Hippocampal formation (tissue), 2 donors: ENCODE data around the gene ST6GALNAC1.
"Not testable (repeated sequence)": the region's sequence is repeated elsewhere in the genome, so short reads cannot be mapped to it uniquely, and the experiment has no call there.

Experiments
- DNase-seq, 2 donors: peaks; one replicate each; lab custom pipeline; 2025; lab: John Stamatoyannopoulos, UW

The ST6GALNAC1 gene

GRCh38 chr17:76612465-76612864 is 31.1 kb downstream of the ST6GALNAC1 start:
- no peak for DNase-seq

DNA sequence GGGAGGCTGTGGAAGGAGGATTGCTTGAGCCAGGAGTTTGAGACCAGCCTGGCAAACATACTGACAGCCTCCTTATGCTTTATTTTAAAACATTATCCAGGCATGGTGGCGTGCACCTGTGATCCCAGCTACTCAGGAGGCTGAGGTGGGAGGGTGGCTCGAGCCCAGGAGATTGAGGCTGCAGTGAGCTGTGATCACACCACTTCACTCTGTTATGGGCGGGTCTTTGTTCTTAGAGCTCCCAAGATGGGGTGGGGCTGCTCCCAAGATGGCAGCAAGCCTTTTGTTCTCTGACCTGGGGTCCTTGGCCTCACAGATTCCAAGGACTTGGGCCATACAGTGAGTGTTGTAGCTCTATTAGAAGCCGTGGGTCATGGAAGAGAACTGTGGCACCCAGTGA is 31.8 kb downstream of the ST6GALNAC1 start:
- no peak for DNase-seq

DNA sequence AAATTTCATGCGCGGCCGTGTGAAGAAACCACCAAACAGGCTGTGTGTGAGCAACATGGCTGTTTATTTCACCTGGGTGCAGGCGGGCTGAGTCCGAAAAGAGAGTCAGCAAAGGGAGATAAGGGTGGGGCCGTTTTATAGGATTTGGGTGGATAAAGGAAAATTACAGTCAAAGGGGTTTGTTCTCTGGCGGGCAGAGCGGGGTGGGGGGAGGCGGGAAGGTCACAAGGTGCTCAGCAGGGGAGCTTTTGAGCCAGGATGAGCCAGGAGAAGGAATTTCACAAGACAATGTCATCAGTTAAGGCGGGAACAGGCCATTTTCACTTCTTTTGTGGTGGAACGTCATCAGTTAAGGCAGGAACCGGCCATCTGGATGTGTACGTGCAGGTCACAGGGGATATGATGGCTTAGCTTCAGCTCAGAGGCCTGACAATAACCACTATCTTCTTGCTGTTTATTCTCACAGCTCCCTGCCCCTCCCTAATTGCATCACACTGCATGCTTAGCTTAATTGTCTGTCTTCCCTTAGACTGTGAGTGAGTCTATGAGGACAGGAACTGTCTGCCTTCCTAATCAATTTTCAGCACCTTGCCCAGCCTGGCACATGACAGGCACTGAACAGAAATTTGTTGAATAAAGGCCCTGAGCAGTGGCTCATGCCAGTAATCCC is 32.3 kb downstream of the ST6GALNAC1 start:
- not testable (repeated sequence) for DNase-seq

- DNase-seq: not testable (repeated sequence)
These were observed 36.9 kb downstream of the ST6GALNAC1 start for GRCh38 chr17:76606685-76607084.

- no peak for DNase-seq
These were observed 42.5 kb downstream of the ST6GALNAC1 start for GRCh38 chr17:76601065-76601464.

GRCh38 chr17:76599694-76600460 is 43.7 kb downstream of the ST6GALNAC1 start:
- DNase-seq: no peak

GRCh38 chr17:76598004-76598439 is 45.5 kb downstream of the ST6GALNAC1 start:
- DNase-seq: peak; percentile 35 to 41

DNA sequence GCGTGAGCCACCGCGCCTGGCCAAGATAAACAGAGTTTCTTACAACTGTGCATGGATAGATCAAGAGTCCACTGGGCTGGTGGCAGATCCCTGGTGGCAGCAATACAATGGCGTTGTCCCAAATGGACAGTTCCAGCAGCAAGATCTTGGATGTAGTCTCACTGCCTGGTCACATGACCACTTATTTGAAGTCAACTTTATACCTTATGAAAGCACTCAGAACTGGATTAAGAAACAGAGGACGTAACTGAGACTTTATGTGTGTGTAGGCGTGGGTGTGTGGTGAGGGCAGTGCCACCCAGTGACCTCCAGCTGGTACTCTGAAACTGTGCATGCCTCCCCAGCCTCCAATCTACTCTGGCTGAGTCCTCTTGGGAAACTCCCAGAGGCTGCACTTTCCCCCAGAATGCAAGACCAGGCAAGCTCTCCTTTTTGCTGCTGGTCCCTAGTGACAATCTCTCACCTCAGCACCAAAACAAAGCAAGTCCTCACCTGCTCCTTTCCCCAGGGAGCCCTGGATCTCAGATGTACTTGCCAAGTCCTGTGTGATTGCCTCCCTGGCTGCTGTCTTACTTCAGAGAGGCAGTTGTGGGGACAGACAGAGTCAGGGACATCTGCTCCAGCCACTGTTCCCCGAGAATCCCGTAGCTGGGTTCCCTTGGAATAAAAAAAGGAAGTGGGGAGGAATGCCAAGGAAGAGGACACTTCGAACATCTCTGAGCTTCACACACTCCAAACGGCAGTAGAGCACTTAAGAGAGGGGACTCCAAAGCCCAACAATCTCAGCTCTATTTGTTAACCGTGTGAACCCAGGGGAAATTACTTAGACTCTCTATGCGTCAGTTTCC is 46.2 kb downstream of the ST6GALNAC1 start:
- no peak for DNase-seq

- no peak for DNase-seq
These were observed 48.9 kb downstream of the ST6GALNAC1 start for GRCh38 chr17:76594690-76595089.

DNA sequence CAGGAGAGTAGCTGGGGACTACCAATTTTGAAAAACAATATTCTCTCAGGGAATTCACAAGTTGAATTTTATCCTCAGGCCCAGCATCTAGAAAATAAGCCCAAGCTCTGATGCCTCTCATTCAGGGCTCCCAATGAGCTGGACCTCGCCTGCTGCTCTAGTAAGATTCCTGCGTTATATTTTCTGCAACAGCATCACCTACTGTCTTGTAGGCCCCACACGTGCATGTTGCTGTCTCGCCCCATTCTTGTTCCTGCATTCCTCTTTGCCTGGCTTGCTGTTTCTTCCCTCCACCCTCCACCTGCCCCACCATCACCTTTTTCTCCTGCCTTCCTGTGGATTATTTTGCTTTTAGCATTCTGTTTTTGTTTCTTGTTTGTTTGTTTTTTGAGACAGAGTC is 49.6 kb downstream of the ST6GALNAC1 start:
- DNase-seq: no peak

DNA sequence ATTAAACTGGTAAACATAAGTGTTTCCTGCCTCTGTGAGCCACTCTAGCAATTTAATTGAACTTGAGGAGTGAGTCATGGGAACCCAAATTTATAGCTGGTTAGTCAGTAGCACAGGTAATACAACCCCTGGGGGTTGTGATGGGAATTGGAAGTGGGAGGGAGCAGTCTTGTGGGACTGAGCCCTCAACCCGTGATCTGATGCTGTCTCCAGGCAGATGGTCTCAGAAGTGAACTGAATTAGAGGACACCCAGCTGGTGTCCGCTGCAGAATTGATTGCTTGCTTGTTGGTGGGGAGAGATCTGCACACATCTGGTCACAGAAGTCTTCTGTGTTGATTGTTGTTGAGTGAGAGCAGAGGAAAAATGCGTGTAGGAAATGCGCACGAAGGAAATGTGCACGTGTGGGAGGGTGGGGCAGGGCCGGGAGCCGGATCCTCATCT is 50.2 kb downstream of the ST6GALNAC1 start:
- DNase-seq: no peak

GRCh38 chr17:76588182-76588581 is 55.4 kb downstream of the ST6GALNAC1 start:
- no peak for DNase-seq

- no peak for DNase-seq
These were observed 56.6 kb downstream of the ST6GALNAC1 start for GRCh38 chr17:76586741-76587487.

DNA sequence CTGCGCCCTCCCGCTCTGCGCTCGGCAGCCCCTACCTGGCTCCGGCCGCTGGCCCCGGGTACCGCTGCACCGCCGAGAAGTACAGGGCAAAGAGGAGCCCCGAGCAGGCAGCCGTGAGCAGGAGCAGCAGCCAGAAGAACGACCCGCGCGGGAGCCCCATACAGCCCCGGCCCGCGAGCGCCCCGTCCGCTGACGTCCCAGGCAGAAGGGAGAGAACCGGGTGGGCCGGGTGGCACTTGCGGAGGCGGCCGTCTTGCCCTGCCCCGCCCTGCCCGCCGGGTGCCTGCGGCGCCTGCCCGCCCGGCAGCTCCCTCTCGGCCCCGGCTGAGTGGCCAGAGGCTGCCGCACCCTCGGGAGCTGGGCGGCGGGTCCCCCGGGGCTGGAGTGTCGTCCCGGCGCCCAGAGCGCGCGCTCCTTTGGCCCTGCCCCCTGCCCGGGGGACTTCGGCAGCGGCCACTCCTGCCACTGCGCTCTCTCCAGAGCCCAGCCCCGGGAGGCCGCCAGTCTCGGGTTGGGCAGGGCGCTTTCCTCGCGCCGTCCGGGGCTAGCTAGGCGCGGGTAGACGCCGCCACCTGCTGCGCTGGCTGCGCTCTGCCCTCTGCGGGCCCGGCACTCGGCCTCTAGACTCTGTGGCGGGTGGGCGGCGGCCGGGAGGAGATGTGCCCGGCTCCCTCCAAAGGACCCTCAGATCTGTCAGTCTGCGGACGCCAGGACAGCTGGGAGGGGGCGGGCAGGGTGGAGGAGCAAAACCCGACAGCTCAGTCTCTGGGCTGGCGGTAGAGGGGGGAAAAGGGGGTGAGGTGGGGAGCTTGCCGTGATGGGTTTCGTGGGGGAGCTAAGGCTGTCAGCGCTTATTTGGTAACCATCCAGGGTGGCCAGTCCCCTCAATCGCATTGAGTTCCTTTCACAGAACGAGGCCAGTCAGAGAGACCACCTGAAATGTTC is 57.6 kb downstream of the ST6GALNAC1 start, which contains the start of gene ST6GALNAC2:
Gene ST6GALNAC2 (minus strand): TSS at position 212 of the 945 bp plus-strand sequence. CDS start 52 bp downstream, at position 160.
- peak in 1 of 2 donors; percentile 13 for DNase-seq

DNA sequence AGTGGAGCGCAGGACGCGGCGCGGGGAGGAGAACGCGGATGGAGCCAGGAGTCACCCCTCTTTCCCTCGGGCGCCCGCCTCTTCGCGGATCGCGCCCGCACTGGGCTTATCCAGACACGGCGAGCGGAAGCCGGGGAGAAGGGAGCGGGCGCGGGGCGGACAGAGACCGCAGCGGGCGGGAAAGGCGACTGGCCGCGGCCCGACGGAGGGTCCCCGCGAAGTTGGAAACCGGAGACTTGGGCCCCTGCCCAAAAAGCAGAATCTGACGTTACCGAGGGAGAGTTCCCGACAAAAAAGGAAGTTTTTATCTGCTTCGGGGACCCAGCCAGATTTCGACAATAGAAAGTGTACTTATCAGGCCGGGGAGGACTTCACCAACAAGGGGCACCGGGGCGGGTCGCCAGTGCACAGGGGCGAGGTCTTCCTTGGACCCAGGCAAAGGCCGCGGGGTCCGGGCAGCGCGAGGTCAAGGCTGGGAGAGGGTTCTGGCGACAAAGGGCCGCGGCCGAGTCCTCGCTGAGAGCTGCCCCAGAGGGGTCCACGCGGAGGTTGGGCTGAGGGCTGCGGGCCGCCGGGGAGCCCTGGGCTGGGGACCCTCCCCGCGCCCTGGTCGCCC is 58.4 kb downstream of the ST6GALNAC1 start:
- DNase-seq: peak in 1 of 2 donors; percentile 26

- no peak for DNase-seq
These were observed 59.0 kb downstream of the ST6GALNAC1 start for GRCh38 chr17:76584427-76585032.

GRCh38 chr17:76582660-76583059 is 60.9 kb downstream of the ST6GALNAC1 start:
- DNase-seq: no peak

- no peak for DNase-seq
These were observed 62.0 kb downstream of the ST6GALNAC1 start for GRCh38 chr17:76581515-76581914.

GRCh38 chr17:76579281-76579680 is 64.3 kb downstream of the ST6GALNAC1 start:
- DNase-seq: no peak
